WTC11 (cell line): ENCODE measurements around the gene OR5A1. TPM values are rescaled to one million over a fixed set of nuclear protein-coding genes. Genes with fewer than 3 reads are reported as not detected.

Experiments
- ATAC-seq: fragments of 200-7000 bp; cut with Tn5 transposase; 2 replicates; pipeline ENCODE4 v1.10.0; 2021; ENCODE audit warnings: mild to moderate bottlenecking, moderate library complexity
- CTCF ChIA-PET: fragments of 300-600 bp; sonication (Branson Sonifier 250); formaldehyde crosslinking; loops from one replicate; lab custom pipeline; 2021; ENCODE audit warnings: antibody characterized with exemption; lab: Charles Lee
- POLR2A ChIA-PET: fragments of 350-600 bp; sonication (Branson Sonifier 250); formaldehyde crosslinking; loops from one replicate; lab custom pipeline; 2021; ENCODE audit warnings: antibody characterized with exemption; lab: Charles Lee
- DNase-seq: peaks from one replicate; pipeline ENCODE4 v3.0.0; 2021; ENCODE audit warnings: low spot score
- H3K27ac Mint-ChIP-seq: 2 replicates; pipeline ENCODE4 v1.8.0; 2021; ENCODE audit warnings: mixed read lengths
- H3K27me3 Mint-ChIP-seq: 2 replicates; pipeline ENCODE4 v1.8.0; 2021; ENCODE audit warnings: low read depth, mild to moderate bottlenecking, moderate library complexity, mixed read lengths
- H3K36me3 Mint-ChIP-seq: 2 replicates; pipeline ENCODE4 v1.8.0; 2021; ENCODE audit warnings: mixed read lengths
- H3K4me1 Mint-ChIP-seq: 2 replicates; pipeline ENCODE4 v1.8.0; 2022; ENCODE audit warnings: mixed read lengths
- H3K4me3 Mint-ChIP-seq: 2 replicates; pipeline ENCODE4 v1.8.0; 2021; ENCODE audit warnings: mild to moderate bottlenecking, moderate library complexity, mixed read lengths
- H3K9me3 Mint-ChIP-seq: 2 replicates; pipeline ENCODE4 v1.8.0; 2021; ENCODE audit warnings: mixed read lengths
- AFF4 ChIP-seq: sonication (generic); formaldehyde crosslinking; IDR thresholded peaks from 2 replicates; pipeline ENCODE4 v1.8.1; 2023; ENCODE audit warnings: mild to moderate bottlenecking, missing genetic modification reagents, borderline replicate concordance
- CDX4 ChIP-seq: fragments of 250-450 bp; sonication (Bioruptor Pico); IDR thresholded peaks from 2 replicates; pipeline ENCODE4 v1.9.0; 2021; ENCODE audit warnings: moderate library complexity, mild to moderate bottlenecking, inconsistent platforms, borderline replicate concordance
- FOXK1 ChIP-seq: sonication (generic); formaldehyde crosslinking; IDR thresholded peaks from 2 replicates; pipeline ENCODE4 v1.8.0; 2022; ENCODE audit warnings: mild to moderate bottlenecking, moderate library complexity, missing genetic modification reagents
- HMGA2 ChIP-seq: fragments of 250-450 bp; sonication (Bioruptor Pico); IDR thresholded peaks from 2 replicates; pipeline ENCODE4 v1.4.0; 2021; ENCODE audit warnings: mild to moderate bottlenecking, moderate library complexity
- MLX ChIP-seq: sonication (generic); formaldehyde crosslinking; IDR thresholded peaks from 2 replicates; pipeline ENCODE4 v1.8.1; 2023; ENCODE audit warnings: mild to moderate bottlenecking, missing genetic modification reagents, moderate library complexity
- NR3C1 ChIP-seq: sonication (generic); formaldehyde crosslinking; conservative IDR thresholded peaks from 2 replicates; pipeline ENCODE4 v1.8.1; 2023; ENCODE audit warnings: low read depth, mild to moderate bottlenecking, missing genetic modification reagents
- SMAD4 ChIP-seq: sonication (generic); formaldehyde crosslinking; IDR thresholded peaks from 2 replicates; pipeline ENCODE4 v1.8.0; 2022; ENCODE audit warnings: mild to moderate bottlenecking, missing genetic modification reagents
- SP1 ChIP-seq: sonication (generic); formaldehyde crosslinking; conservative IDR thresholded peaks from 2 replicates; pipeline ENCODE4 v1.8.1; 2022; ENCODE audit warnings: missing genetic modification reagents
- TCF7 ChIP-seq: sonication (generic); formaldehyde crosslinking; IDR thresholded peaks from 2 replicates; pipeline ENCODE4 v1.8.0; 2022; ENCODE audit warnings: mild to moderate bottlenecking, low read depth, missing genetic modification reagents, moderate library complexity
- TP53 ChIP-seq: sonication (generic); formaldehyde crosslinking; IDR thresholded peaks from 2 replicates; pipeline ENCODE4 v1.8.1; 2023; ENCODE audit warnings: mild to moderate bottlenecking, missing genetic modification reagents
- ZMAT4 ChIP-seq: fragments of 250-450 bp; sonication (Bioruptor Pico); IDR thresholded peaks from 2 replicates; pipeline ENCODE4 v1.9.0; 2021; ENCODE audit warnings: mild to moderate bottlenecking
- ZNF219 ChIP-seq: sonication (generic); formaldehyde crosslinking; IDR thresholded peaks from 2 replicates; pipeline ENCODE4 v1.8.0; 2023; ENCODE audit warnings: missing genetic modification reagents, mild to moderate bottlenecking, borderline replicate concordance
- ZNF281 ChIP-seq: sonication (generic); formaldehyde crosslinking; IDR thresholded peaks from 2 replicates; pipeline ENCODE4 v1.8.0; 2023; ENCODE audit warnings: mild to moderate bottlenecking, missing genetic modification reagents
- ZNF317 ChIP-seq: sonication (generic); formaldehyde crosslinking; IDR thresholded peaks from 2 replicates; pipeline ENCODE4 v1.8.1; 2023; ENCODE audit warnings: low read depth, mild to moderate bottlenecking, moderate library complexity, missing genetic modification reagents, borderline replicate concordance
- ZNF416 ChIP-seq: fragments of 250-450 bp; sonication (Bioruptor Pico); IDR thresholded peaks from 2 replicates; pipeline ENCODE4 v1.9.0; 2021; ENCODE audit warnings: mild to moderate bottlenecking, inconsistent platforms
- ZNF671 ChIP-seq: fragments of 250-450 bp; sonication (Bioruptor Pico); IDR thresholded peaks from 2 replicates; pipeline ENCODE4 v1.8.0; 2021; ENCODE audit warnings: mild to moderate bottlenecking
- ZSCAN18 ChIP-seq: fragments of 250-450 bp; sonication (Bioruptor Pico); IDR thresholded peaks from 2 replicates; pipeline ENCODE4 v2.1.2; 2022; ENCODE audit warnings: mild to moderate bottlenecking, moderate library complexity
- total RNA-seq: library from RNA; stranded (reverse); gene quantifications from 3 replicates; pipeline ENCODE4 v1.2.3, GENCODE V29; 2021
- TF ChIP-seq, protein P1 (sequence below): sonication (generic); formaldehyde crosslinking; IDR thresholded peaks from 2 replicates; pipeline ENCODE4 v1.8.1; 2022; ENCODE audit warnings: missing genetic modification reagents, borderline replicate concordance
- TF ChIP-seq, protein P2 (sequence below): sonication (generic); formaldehyde crosslinking; conservative IDR thresholded peaks from 2 replicates; pipeline ENCODE4 v1.8.1; 2022; ENCODE audit warnings: mild to moderate bottlenecking, missing genetic modification reagents

OR5A1 gene
- total RNA-seq, 1 experiment from 2014 or later, result not detected

DNA sequence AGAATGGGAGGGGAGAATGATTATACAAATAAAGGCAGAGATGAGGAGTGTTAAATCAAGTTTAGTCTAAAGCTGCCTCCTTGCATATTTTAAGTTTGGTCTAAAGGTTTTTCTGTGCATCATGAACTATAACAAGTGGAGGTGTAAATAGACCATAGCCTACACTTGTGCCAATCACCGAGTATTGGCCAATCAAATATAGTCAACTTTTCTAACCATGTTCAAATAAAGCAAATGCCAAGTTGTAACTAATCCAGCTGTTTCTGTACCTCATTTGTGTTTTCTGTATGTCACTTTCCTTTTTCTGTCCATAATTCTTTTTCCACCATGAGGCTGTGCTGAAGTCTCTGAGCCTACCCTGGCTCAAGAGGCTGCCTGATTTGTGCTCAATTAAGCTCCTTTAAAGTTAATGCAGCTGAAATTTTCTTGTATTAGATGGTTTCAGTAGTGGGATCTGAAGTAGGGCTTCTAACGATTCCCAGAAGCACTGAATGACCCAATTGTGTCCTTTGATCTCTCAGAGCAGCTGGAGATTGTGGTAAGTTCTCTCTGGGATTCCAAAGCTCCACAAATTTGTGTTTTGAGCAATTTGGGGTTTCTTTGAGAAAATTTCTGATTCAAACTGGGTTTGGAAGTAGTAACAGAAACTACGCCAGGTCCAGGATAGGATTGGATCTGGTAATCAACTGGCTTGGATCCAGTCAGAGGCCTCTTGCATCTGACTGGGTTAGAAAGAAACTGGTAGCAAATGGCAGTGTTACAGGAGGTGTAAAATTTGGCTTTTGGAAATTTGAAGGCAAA, 35.6 kb upstream of the OR5A1 start (continued):
- TF ChIP-seq ZNF281, result no peak
- no peak for TF ChIP-seq ZNF317 (CRISPR knock-in tag)
- no peak for TF ChIP-seq ZMAT4
- TF ChIP-seq CDX4 (CRISPR knock-in tag), result no peak
- TF ChIP-seq, protein P1, sequence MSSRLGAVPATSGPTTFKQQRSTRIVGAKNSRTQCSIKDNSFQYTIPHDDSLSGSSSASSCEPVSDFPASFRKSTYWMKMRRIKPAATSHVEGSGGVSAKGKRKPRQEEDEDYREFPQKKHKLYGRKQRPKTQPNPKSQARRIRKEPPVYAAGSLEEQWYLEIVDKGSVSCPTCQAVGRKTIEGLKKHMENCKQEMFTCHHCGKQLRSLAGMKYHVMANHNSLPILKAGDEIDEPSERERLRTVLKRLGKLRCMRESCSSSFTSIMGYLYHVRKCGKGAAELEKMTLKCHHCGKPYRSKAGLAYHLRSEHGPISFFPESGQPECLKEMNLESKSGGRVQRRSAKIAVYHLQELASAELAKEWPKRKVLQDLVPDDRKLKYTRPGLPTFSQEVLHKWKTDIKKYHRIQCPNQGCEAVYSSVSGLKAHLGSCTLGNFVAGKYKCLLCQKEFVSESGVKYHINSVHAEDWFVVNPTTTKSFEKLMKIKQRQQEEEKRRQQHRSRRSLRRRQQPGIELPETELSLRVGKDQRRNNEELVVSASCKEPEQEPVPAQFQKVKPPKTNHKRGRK (CRISPR knock-in tag), result no peak
- TF ChIP-seq AFF4 (CRISPR knock-in tag), result no peak
- TF ChIP-seq ZNF416 (CRISPR knock-in tag), result no peak
- TF ChIP-seq NR3C1 (CRISPR knock-in tag), result no peak
- TF ChIP-seq TP53, result no peak
- TF ChIP-seq MLX, result no peak
- TF ChIP-seq, all 79 proteins: peak for 0

GRCh38 chr11:59401262-59401552, 35.1 kb upstream of the OR5A1 start:
- Mint-ChIP-seq H3K4me3 (no peak overlapping the region), H3K9me3 (peaks cover 78% of the 10 kb centered on the region)

More at GRCh38 chr11:59401262-59401552, 35.1 kb upstream of the OR5A1 start:
- Mint-ChIP-seq H3K27me3 (peaks cover 3% of the 10 kb centered on the region; the same call in 1 of the 2 replicates), H3K4me1 (no peaks in the 10 kb centered on the region), H3K27ac (no peak overlapping the region), H3K36me3 (peaks cover 48% of the 10 kb centered on the region)
- DNase-seq (no peak), ATAC-seq (no peak)
- ChIA-PET CTCF (interaction anchor here (0.6 to 1.2 kb wide), 2 partner anchors 25 to 132 kb away, joined by 3 to 4 read pairs; partner anchors contain the start of gene OR5A2), POLR2A (no interaction called here)
- no peak for TF ChIP-seq FOXK1 (CRISPR knock-in tag)
- no peak for TF ChIP-seq TCF7 (CRISPR knock-in tag)
- no peak for TF ChIP-seq ZNF219 (CRISPR knock-in tag)
- TF ChIP-seq, protein P2, sequence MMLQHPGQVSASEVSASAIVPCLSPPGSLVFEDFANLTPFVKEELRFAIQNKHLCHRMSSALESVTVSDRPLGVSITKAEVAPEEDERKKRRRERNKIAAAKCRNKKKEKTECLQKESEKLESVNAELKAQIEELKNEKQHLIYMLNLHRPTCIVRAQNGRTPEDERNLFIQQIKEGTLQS (CRISPR knock-in tag), result no peak
- no peak for TF ChIP-seq ZNF671 (CRISPR knock-in tag)
- no peak for TF ChIP-seq SP1 (CRISPR knock-in tag)
- TF ChIP-seq ZMAT4, result no peak
- TF ChIP-seq HMGA2 (CRISPR knock-in tag), result no peak
- no peak for TF ChIP-seq ZSCAN18 (CRISPR knock-in tag)
- TF ChIP-seq SMAD4 (CRISPR knock-in tag), result no peak
